Measurements from ENCODE around the gene KIF18A.

KIF18A gene

GRCh38 chr11:27971171-27971570 is 136.8 kb downstream of the KIF18A start:
- Mint-ChIP-seq H3K4me3 (no peak overlapping the region), H3K4me1 (no peaks in the 10 kb centered on the region)

More at GRCh38 chr11:27971171-27971570, 136.8 kb downstream of the KIF18A start:
- no peaks in the 10 kb centered on the region for H3K9me3 Mint-ChIP-seq
- ATAC-seq (no peak), DNase-seq (ENCODE audit: low spot score in 2 of 2) (no peak)
- H3K27ac Mint-ChIP-seq = no peak overlapping the region
- H3K36me3 Mint-ChIP-seq = no peaks in the 10 kb centered on the region
